Myocyte (in vitro differentiated cells): ENCODE results near the gene SLC34A3. TPM values are rescaled to one million over a fixed set of nuclear protein-coding genes. Genes with fewer than 3 reads are reported as not detected.

Source experiments
- DNase-seq: peaks from one replicate; pipeline ENCODE4 v3.0.0-alpha.2; 2012; ENCODE audit warnings: low read depth
- total RNA-seq: library from RNA; depleted of rRNA; stranded (reverse); fragments of >200 nt; gene quantifications from 2 replicates; pipeline ENCODE4 v1.2.3, GENCODE V29; 2014

Gene SLC34A3
- total RNA-seq, 1 donor from 2014 or later, result 0.56 TPM

GRCh38 chr9:137195525-137196220 is 35.0 kb upstream of the SLC34A3 start:
- DNase-seq, result no peak

DNA sequence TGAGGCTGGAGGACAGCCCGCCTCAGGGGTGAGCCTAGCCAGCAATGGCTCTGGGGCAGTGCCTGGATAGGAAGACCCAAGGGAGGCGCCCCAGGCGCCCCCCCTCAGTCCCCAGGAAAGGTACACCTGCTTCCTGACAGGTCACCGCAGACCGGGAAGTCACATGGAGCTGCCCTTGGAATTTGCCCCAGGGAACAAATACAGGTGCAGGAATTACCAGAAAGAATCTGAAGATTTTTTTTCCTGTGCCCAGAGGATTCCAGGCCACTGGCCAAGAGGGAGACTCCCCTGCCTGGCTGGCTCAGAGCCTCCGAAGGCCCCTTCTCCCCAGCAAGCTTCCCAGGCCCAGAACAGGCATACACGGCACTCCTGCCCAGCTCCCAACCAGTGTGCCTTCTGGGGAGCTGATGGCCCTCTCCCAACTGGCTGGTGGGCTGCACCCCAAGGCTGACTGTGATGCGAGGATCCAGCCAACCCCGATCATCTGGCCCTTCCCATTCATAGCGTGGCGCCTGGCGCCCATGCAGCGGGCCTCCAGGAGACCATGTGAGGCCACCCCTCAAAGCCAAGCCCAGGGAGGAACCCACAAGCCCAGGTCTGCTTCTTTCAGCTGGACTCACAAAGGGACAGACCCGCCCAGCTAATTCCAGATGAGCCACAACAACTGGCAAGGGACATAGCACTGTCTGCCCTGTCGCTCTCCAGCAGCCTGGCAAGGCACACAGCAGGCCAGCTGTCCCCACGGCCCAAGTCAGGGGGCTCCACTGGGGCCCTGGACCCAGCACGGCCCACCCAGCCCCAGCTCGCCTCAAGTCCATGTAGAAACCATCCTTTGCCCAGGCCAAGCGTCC is 32.4 kb upstream of the SLC34A3 start:
- peak; percentile 23 for DNase-seq

GRCh38 chr9:137198902-137199283 is 31.8 kb upstream of the SLC34A3 start:
- no peak for DNase-seq

GRCh38 chr9:137199411-137200121 is 31.1 kb upstream of the SLC34A3 start:
- DNase-seq, result no peak

DNA sequence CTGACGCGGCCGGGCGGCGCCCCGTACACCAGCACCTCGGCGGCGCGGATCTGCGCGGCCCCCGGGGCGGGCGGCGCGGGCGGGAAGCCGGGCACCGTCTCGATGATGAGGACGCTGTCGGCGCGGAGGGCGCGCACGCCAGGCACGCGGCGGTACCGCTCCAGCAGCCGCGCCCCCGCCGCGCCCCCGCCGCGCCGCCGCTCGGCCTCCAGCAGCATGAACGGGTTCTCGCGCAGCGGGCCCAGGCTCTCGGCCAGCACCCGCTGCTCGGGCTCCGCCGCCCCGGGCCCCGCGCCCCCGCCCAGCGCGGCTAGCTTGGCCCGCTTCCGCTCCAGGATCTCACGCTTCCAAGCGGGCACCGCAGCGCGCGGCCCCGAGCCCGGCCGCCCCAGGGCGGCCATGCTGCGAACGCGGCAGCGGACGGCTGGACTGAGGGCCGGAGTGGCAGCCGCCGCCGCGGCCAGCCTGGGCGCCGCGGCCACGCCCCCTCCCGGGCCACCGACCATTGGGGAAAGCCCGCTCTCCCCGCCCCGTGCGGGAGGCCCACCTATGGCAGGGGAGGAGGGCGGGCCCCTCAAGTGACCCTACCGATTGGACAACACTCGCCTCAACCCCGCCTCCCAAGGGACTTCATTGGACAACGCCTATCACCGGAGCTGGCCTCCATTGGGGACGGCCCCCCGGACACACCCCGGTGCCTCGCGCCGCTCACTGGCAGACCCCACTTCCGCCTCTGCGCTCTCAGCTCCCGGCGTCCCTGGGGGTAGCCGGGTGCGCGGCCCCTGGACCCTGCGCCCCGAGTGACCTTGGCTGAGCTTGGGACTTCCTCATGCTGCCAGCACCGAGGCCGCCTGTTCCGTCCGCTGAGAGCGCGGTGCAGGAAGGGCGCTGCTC is 30.1 kb upstream of the SLC34A3 start, which contains the start of gene TPRN:
TPRN (minus strand) TSS at position 431 of the 894 bp plus-strand sequence; CDS start at position 401, 30 bp downstream.
- peak; percentile 100 for DNase-seq

DNA sequence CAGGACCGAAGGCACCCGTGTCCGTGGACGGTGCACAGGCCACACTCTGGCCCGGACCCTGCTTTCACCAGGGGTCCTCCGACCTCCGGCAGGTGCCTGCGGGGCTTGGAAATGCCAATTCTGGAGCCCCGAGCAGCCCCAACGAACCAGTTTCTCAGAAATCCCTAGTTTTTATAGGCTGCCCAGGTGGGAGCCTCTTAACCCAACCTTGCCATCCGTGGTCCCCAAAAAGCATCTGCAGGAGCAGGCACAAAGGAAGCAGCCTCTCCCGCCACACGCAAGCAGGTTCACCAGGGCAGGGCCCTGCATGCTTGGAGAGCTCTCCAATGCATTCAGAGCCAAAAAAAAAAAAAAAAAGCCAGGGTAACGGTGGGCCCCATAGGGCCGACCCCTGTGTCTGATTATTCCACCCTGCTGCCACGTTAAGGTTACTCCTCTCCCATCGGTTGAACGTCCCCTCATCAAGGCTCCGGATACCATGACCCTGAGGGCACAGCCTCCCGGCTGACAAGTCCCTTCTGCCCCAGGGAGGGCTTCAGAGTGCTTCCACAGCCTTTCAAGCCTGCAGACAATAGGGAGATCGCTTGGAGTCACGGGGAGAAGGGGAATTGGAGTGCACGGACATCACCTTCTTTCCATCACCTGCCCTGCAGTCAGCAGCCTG is 29.4 kb upstream of the SLC34A3 start:
- no peak for DNase-seq

DNA sequence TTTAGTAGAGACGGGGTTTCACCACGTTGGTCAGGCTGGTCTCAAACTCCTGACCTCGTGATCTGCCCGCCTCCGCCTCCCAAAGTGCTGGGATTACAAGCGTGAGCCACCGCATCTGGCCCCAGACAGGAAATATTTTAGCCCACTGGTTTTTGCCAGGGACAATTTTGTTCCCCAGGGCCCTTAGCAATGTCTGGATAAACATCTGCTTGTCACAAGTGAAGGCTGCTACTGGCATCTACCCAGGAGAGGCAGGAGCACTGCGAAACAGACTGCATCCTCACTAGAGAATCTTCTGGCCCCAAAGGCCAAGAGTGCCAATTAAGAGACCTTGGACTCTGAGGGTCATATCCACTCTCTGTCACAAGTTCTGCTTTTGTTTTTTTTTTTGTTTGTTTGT is 27.7 kb upstream of the SLC34A3 start:
- no peak for DNase-seq

GRCh38 chr9:137204731-137205125 is 26.0 kb upstream of the SLC34A3 start:
- DNase-seq, result no peak

- DNase-seq, result peak; percentile 86
Observed at GRCh38 chr9:137205126-137206069, 25.3 kb upstream of the SLC34A3 start, which contains the start of the genes NDOR1 and TMEM203. TSS of gene NDOR1 (plus strand) at chr9:137205700. CDS start at chr9:137205778, 78 bp downstream. TSS of gene TMEM203 (minus strand) at chr9:137205648. CDS start at chr9:137205414, 234 bp downstream.

GRCh38 chr9:137206602-137207001 is 24.1 kb upstream of the SLC34A3 start:
- DNase-seq, result no peak

GRCh38 chr9:137211532-137211931 is 19.2 kb upstream of the SLC34A3 start:
- no peak for DNase-seq

DNA sequence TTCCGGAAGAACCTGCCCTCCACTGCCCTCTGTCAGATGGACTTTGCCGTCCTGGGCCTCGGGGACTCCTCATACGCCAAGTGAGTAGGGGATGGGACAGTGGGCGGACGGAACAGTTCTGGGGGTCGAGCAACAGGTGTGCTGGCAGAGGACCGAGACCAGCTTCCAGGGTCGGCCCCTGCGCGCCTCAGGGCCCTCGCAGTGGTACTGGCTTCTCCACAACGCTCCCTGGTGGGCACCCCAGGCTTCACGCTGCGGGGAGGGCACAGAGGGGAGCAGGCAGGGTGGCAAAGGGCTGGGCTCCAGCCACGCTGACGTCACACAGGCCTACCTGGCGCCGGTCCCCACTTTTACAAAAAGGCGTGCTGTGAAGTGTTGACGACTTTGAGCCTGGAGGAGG is 18.2 kb upstream of the SLC34A3 start:
- DNase-seq, result no peak

- no peak for DNase-seq
Observed at GRCh38 chr9:137213160-137214060, 17.3 kb upstream of the SLC34A3 start.

GRCh38 chr9:137214620-137215019 is 16.1 kb upstream of the SLC34A3 start:
- no peak for DNase-seq

DNA sequence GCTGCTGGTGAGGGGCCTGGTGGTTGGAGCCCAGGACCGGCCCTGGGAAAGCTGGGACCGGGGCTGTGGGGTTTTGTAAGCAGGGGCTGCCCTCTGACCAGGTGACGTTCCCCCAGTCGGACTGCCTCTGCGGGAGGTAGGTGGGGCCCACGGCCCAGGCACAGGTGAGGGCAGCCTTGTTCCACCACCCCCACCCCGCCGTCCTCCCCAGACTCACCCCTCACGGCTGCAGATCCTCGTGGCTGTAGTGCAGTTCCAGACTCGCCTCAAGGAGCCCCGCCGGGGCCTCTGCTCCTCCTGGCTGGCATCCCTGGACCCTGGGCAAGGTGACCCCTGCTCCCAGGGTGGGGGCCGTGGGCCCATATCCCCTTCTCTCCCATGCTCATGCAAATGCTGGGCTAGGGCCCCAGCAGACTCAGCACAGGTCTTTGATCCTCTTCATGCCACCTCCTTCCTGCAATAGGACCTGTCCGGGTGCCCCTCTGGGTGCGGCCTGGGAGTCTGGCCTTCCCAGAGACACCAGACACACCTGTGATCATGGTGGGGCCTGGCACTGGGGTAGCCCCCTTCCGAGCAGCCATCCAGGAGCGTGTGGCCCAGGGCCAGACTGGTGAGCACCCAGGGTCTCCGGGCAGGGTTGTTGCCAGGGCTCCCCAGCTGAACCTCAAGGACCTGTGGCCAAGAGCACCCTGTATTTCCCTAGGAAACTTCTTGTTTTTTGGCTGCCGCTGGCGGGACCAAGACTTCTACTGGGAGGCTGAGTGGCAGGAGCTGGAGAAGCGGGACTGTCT is 15.3 kb upstream of the SLC34A3 start:
- no peak for DNase-seq

GRCh38 chr9:137216188-137216965 is 14.3 kb upstream of the SLC34A3 start:
- DNase-seq, result no peak
